Measurements from ENCODE around the gene PROP1. TPM values are rescaled to one million over a fixed set of nuclear protein-coding genes. Genes with fewer than 3 reads are reported as not detected.
A peak's percentile ranks its signal among the peaks of the same experiment; 100 is the strongest.
"Not testable (repeated sequence)": the region's sequence is repeated elsewhere in the genome, so short reads cannot be mapped to it uniquely, and the experiment has no call there.

The PROP1 gene
- total and polyA plus RNA-seq, 8 donors: not detected

GRCh38 chr5:177982072-177982727 is 13.8 kb downstream of the PROP1 start:
- H3K4me3 ChIP-seq: no peak overlapping the region
- DNase-seq: peak; percentile 33 to 50
- TF ChIP-seq, protein P1, sequence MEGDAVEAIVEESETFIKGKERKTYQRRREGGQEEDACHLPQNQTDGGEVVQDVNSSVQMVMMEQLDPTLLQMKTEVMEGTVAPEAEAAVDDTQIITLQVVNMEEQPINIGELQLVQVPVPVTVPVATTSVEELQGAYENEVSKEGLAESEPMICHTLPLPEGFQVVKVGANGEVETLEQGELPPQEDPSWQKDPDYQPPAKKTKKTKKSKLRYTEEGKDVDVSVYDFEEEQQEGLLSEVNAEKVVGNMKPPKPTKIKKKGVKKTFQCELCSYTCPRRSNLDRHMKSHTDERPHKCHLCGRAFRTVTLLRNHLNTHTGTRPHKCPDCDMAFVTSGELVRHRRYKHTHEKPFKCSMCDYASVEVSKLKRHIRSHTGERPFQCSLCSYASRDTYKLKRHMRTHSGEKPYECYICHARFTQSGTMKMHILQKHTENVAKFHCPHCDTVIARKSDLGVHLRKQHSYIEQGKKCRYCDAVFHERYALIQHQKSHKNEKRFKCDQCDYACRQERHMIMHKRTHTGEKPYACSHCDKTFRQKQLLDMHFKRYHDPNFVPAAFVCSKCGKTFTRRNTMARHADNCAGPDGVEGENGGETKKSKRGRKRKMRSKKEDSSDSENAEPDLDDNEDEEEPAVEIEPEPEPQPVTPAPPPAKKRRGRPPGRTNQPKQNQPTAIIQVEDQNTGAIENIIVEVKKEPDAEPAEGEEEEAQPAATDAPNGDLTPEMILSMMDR (IDR thresholded peaks at IDR 0.05): peak in 3 of 7 experiments; percentile 38 to 62 (median 40)
- TF ChIP-seq POLR2A (IDR thresholded peaks at IDR 0.05): no peak
- H3K36me3 ChIP-seq: no peaks in the 10 kb centered on the region
- H3K27me3 ChIP-seq: peaks cover 14 to 77% (median 41%) of the 10 kb centered on the region in 3 donors
- intact Hi-C loops (cut with DNase I; ENCODE audit: low total_unique reads): no loop called here
- no peak overlapping the region for H3K27ac ChIP-seq
- peaks cover 0 to 24% (median 7%) of the 10 kb centered on the region in 4 donors for H3K4me1 ChIP-seq
- no peaks in the 10 kb centered on the region for H3K9me3 ChIP-seq
- 19 to 37% (median 21%) methylated on average over 8 to 17 of the region's 17 CpGs for WGBS, 5 donors

- WGBS, 5 donors: 64 to 73% (median 67%) methylated on average over 26 of the region's 26 CpGs
- TF ChIP-seq, protein P1 (IDR thresholded peaks at IDR 0.05): no peak
- TF ChIP-seq POLR2AphosphoS5 (IDR thresholded peaks at IDR 0.05) (no peak), EP300 (IDR thresholded peaks at IDR 0.05) (no peak), POLR2A (IDR thresholded peaks at IDR 0.05) (no peak)
- no peaks in the 10 kb centered on the region for H3K36me3 ChIP-seq
- H3K4me3 ChIP-seq: no peak overlapping the region
- DNase-seq: no peak
- no peaks in the 10 kb centered on the region for H3K9me3 ChIP-seq
- H3K27me3 ChIP-seq: peaks cover 14 to 77% (median 41%) of the 10 kb centered on the region in 3 donors
- no peak overlapping the region for H3K27ac ChIP-seq
- intact Hi-C loops (cut with DNase I; ENCODE audit: low total_unique reads): no loop called here
- H3K4me1 ChIP-seq: peaks cover 0 to 24% (median 7%) of the 10 kb centered on the region in 4 donors
Measured at GRCh38 chr5:177981296-177982071, 14.6 kb downstream of the PROP1 start.

GRCh38 chr5:177980743-177981151 is 15.3 kb downstream of the PROP1 start:
- intact Hi-C loops (cut with DNase I; ENCODE audit: low total_unique reads): no loop called here
- DNase-seq: peak in 1 of 2 donors; percentile 39
- Histone ChIP-seq H3K27ac (no peak overlapping the region), H3K4me1 (peaks cover 0 to 24% (median 7%) of the 10 kb centered on the region in 4 donors), H3K9me3 (peaks cover 0 to 4% (median 0%) of the 10 kb centered on the region in 4 donors), H3K27me3 (peaks cover 14 to 70% (median 41%) of the 10 kb centered on the region in 3 donors), H3K36me3 (no peaks in the 10 kb centered on the region), H3K4me3 (no peak overlapping the region)
- TF ChIP-seq POLR2AphosphoS5 (IDR thresholded peaks at IDR 0.05) (no peak), POLR2A (IDR thresholded peaks at IDR 0.05) (no peak), EP300 (IDR thresholded peaks at IDR 0.05) (no peak)
- TF ChIP-seq, protein P1 (IDR thresholded peaks at IDR 0.05): no peak
- WGBS, 5 donors: 29 to 55% (median 45%) methylated on average over 10 of the region's 10 CpGs

GRCh38 chr5:177977600-177977999 is 18.4 kb downstream of the PROP1 start:
- H3K36me3 ChIP-seq; DNase-seq; H3K9me3 ChIP-seq; intact Hi-C loops (cut with DNase I; ENCODE audit: low total_unique reads); H3K27ac ChIP-seq; H3K4me1 ChIP-seq; H3K4me3 ChIP-seq: not testable (repeated sequence)
- 42 to 64% (median 56%) methylated on average over 2 to 8 of the region's 8 CpGs for WGBS, 5 donors
- peaks cover 0 to 44% (median 10%) of the 10 kb centered on the region in 3 donors for H3K27me3 ChIP-seq
